Ascending aorta (tissue), 2 donors: Measurements from ENCODE around the gene PGAM1. TPM values are rescaled to one million over a fixed set of nuclear protein-coding genes. Genes with fewer than 3 reads are reported as not detected.

ENCODE experiments used
- DNase-seq, 2 donors: peaks; one replicate each; pipeline ENCODE4 v3.0.0-alpha.2; 2019; ENCODE audit warnings: low spot score in 2 of 2
- H3K27ac ChIP-seq, 2 donors: fragments of 200-600 bp; sonication (generic); one replicate each; pipeline ENCODE4 v1.5.1; 2016 to 2017; ENCODE audit warnings: mild to moderate bottlenecking in 1 of 2
- H3K27me3 ChIP-seq: fragments of 200-600 bp; sonication (generic); one replicate; pipeline ENCODE4 v1.5.1; 2017
- H3K36me3 ChIP-seq, 2 donors: fragments of 200-600 bp; sonication (generic); one replicate each; pipeline ENCODE4 v1.5.1; 2016
- H3K4me1 ChIP-seq, 2 donors: fragments of 200-600 bp; sonication (generic); one replicate each; pipeline ENCODE4 v1.5.1; 2016 to 2017; ENCODE audit warnings: mild to moderate bottlenecking in 1 of 2
- H3K4me3 ChIP-seq, 2 donors: fragments of 200-600 bp; sonication (generic); one replicate each; pipeline ENCODE4 v1.5.1; 2016 to 2017; ENCODE audit warnings: mild to moderate bottlenecking in 1 of 2
- H3K9me3 ChIP-seq, 2 donors: fragments of 200-600 bp; sonication (generic); one replicate each; pipeline ENCODE4 v1.5.1; 2016
- CTCF ChIP-seq, 3 experiments: fragments of 200-600 bp in 2 of 3; fragments of 450-650 bp in 1 of 3; sonication (generic) in 2 of 3; IDR thresholded peaks; one replicate each; pipeline ENCODE4 v1.5.1; 2016 to 2019; ENCODE audit warnings: antibody characterized with exemption in 3 of 3, mild to moderate bottlenecking in 1 of 3, moderate library complexity in 1 of 3
- intact Hi-C: fragments of 100-400 bp; cut with DNase I; formaldehyde crosslinking; loops from one replicate; pipeline ENCODE4 v1.15.1; 2023
- total RNA-seq: library from RNA; depleted of rRNA; stranded (reverse); fragments of >200 nt; gene quantifications from one replicate; pipeline ENCODE4 v1.1.0, GENCODE V29; 2016

The PGAM1 gene
- total RNA-seq, 1 donor from 2014 or later, result 171 TPM

- H3K4me1 ChIP-seq, result peaks cover 0 to 3% of the 10 kb centered on the region in 2 donors
- H3K9me3 ChIP-seq, result no peaks in the 10 kb centered on the region
- no peak for TF ChIP-seq CTCF (IDR thresholded peaks at IDR 0.05)
- no peaks in the 10 kb centered on the region for H3K27me3 ChIP-seq
- H3K27ac ChIP-seq, result no peak overlapping the region
- H3K36me3 ChIP-seq, result peaks cover 52 to 54% of the 10 kb centered on the region in 2 donors
- no peak for DNase-seq
- intact Hi-C loops, result no loop called here
- H3K4me3 ChIP-seq, result no peak overlapping the region
Observed at GRCh38 chr10:97482381-97482780, 56.4 kb downstream of the PGAM1 start.

Other genes starting within 250 kb of the PGAM1 start
- gene SLIT1, start 240.2 kb upstream of the PGAM1 start, total RNA-seq, result not detected
- gene ARHGAP19, start 133.6 kb upstream of the PGAM1 start, total RNA-seq, result 4.5 TPM
- gene FRAT1, start 106.9 kb upstream of the PGAM1 start, total RNA-seq, result 5.2 TPM
- gene FRAT2, start 91.5 kb upstream of the PGAM1 start, total RNA-seq, result 32.0 TPM
- 5.9 TPM for gene RRP12, start 24.9 kb upstream of the PGAM1 start, total RNA-seq
- 11.3 TPM for gene EXOSC1, start 19.8 kb downstream of the PGAM1 start, total RNA-seq
- gene ZDHHC16, start 20.0 kb downstream of the PGAM1 start, total RNA-seq, result 30.4 TPM
- gene MMS19, start 72.2 kb downstream of the PGAM1 start, total RNA-seq, result 34.0 TPM
- gene UBTD1, start 72.7 kb downstream of the PGAM1 start, total RNA-seq, result 33.0 TPM
- not detected for gene ANKRD2, start 146.6 kb downstream of the PGAM1 start, total RNA-seq
- gene HOGA1, start 158.2 kb downstream of the PGAM1 start, total RNA-seq, result 2.6 TPM
- not detected for gene C10orf62, start 163.5 kb downstream of the PGAM1 start, total RNA-seq
- 2.3 TPM for gene MORN4, start 207.3 kb downstream of the PGAM1 start, total RNA-seq
- gene PI4K2A, start 214.5 kb downstream of the PGAM1 start, total RNA-seq, result 33.7 TPM